GM18868 (cell line): Measurements from ENCODE around the gene PEX7.
"Not testable (repeated sequence)": the region's sequence is repeated elsewhere in the genome, so short reads cannot be mapped to it uniquely, and the experiment has no call there.

Experiments used
- ATAC-seq: cut with Tn5 transposase; IDR thresholded peaks from one replicate; pipeline ENCODE4 v1.9.1; 2021; ENCODE audit warnings: mild to moderate bottlenecking, moderate library complexity; ENCODE audit not compliant: unreplicated experiment

The PEX7 gene, protein sequence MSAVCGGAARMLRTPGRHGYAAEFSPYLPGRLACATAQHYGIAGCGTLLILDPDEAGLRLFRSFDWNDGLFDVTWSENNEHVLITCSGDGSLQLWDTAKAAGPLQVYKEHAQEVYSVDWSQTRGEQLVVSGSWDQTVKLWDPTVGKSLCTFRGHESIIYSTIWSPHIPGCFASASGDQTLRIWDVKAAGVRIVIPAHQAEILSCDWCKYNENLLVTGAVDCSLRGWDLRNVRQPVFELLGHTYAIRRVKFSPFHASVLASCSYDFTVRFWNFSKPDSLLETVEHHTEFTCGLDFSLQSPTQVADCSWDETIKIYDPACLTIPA

DNA sequence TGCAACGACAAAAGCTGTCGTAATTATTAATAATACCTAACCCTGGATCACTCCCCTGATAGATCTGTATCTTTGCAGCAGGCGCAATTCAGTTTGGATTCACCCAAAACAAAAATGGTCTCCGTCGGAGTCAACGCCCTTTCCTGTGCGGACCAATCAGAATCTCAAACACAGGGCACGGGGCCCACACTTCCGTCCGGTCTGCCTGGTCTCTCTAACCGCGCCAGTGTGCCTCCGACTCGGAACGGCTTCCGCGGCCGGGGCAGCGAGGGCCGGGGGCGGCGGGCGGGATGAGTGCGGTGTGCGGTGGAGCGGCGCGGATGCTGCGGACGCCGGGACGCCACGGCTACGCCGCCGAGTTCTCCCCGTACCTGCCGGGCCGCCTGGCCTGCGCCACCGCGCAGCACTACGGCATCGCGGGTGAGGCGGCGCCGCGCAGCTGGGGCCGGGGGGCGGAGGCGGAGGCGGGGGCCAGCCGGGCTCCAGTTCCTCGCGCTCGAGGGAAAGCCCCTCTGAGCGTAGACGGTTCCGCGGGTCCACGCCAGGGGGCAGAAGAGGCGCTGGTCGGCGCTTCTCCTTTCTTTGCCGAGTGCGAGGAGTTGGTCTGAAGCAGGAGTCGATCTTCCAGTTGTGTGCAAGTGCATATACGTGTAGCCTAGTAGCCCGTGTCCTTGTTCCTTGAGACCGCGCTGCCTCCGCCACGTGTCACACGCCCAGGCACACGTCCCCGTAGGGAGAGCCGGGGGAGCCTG is at the start of gene PEX7:
Gene PEX7, plus strand, starts transcription at position 217 of the 752 bp plus-strand sequence. Its CDS starts 74 bp downstream, at position 291.
- ATAC-seq, result peak; percentile 98

DNA sequence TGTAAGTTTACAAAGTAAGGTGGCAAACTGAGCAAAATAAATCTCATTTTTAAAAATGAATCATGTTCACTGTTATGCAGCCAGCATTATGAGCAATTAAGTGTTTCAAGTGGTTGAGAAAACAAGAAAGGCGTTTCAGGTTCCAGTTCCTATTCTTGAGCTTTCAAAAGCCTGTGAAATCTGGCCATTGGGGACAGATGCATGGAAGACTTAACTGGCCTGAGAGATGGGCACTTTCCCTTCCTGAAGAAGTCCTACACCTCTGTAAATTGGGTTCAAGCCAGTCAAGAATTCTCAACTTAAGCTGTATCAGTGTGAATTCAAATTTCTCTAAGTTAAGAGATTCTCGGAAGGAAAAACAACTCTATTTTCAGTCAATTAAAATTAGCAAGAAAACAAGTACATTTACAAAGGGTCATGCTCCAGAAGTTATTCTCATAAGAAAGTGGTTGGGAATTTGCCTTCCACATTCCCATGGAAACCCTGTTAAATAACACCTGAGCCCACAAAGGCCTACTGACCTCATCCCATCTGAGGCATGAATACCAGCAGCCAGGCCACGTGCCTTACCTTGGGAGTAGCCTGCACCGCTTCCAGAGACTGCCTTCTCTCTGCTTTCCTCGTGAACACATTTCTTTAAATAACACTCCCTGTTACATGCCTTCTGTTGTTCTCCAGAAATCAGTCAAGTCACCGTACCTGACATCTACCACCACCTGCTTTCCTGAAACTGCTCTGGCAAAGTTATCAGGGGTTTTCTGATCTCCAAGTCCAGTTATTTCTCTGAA is 49.5 kb upstream of the PEX7 start:
- ATAC-seq, result peak; percentile 62

DNA sequence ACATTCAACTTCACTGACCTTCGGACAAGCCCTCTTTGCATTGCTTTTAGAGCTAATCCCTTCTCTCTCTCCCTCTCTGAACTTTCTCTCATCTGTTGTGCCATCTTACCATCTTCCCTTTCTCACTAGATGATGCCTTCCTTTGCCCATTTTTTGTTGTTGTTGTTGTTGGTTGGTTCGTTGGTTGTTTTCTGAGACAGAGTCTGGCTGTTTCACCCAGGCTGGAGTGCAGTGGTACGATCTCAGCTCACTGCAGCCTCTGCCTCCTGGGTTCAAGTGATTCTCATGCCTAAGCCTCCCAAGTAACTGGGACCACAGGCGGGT is 49.0 kb upstream of the PEX7 start:
- no peak for ATAC-seq

DNA sequence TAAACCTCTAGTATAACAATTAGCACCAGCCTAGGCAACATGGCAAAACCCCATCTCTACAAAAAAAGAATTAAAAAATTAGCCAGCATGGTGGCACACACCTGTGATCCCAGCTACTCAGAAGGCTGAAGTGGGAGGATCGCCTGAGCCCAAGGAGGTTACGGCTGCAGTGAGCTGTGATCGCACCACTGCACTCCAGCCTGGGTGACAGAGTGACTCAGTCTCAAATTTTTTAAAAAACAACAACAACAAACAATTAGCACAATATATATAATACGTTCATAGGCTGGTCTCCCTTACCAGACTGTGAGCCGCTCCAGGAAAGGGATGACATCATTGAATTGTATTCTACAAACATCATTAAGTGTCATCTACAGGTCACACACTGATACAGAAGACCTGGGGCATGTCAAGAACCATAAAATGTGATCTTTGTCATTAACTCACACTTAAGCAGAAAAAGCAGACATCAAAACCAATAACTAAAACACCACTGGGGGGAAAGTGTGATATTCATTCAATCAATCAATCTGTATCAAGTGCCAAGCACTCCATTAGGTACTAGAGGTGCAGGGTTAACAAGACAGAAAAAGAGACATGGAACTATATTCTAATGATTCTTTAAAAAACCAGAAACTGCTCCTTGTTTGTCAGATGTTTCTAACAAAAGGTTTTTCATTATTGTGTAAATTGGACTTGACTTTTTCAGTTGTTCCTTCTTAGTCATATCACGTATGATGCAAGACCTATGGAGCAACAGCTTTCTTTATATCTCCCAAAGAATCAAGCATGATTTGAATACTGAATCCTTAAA is 48.0 kb upstream of the PEX7 start:
- ATAC-seq, result no peak

- no peak for ATAC-seq
Observed at GRCh38 chr6:136775081-136775480, 47.3 kb upstream of the PEX7 start.

DNA sequence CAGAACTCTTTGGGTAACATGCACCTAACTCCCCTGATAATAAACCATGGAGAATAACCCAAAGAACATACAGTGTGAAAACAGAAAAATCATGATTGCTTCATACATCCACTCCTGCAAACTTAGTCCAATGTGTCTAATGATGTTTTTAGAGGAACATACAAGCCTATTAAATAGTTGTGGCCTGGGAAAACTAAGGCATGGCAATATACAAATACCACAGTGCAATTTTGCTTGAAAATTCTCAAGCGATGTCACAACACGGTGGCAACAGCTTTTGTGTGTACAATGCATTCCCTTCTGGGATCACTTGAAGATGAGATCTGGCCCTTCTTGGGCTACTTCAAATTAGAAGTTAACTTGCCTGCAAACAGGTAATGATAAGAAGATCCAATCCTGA is 46.8 kb upstream of the PEX7 start:
- ATAC-seq, result no peak

DNA sequence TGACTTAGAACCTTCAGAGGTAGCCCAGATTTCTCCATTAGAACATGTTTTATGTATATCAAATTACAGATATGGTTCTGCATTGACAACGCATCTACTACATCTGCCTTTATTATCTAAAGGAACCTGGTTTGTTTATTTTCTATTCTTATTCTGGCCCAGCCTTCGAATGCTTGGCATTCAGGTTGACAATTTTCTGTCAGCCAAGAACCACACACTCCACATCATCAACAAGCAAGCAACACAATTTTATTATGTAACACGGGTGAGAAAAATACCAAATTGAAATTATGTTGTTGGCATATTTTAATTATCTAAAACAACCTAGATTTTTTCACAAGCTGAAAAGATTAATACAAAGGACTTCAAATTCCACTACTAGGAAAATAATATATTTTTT is 44.7 kb upstream of the PEX7 start:
- ATAC-seq, result no peak

DNA sequence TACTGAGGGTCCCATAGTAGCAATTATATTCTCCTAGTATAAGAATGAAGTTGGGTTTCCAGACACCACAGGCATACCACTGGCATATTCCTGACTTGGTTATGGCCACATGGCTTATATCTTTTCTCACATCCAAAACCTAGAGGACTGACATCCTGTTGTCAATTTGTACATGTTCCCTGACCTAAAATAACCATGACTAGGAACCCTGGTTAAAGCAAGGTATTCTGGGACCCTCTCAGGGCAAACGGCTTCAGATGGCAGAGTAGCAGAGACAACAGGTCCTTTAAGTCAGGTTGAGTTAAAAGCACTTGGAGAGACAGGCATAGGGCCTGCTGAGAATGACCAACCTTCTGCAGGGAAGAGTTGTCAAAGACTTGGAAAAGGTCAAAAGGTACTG is 42.7 kb upstream of the PEX7 start:
- no peak for ATAC-seq

GRCh38 chr6:136780972-136781371 is 41.4 kb upstream of the PEX7 start:
- ATAC-seq, result no peak

GRCh38 chr6:136782021-136782770 is 40.2 kb upstream of the PEX7 start:
- ATAC-seq, result no peak

DNA sequence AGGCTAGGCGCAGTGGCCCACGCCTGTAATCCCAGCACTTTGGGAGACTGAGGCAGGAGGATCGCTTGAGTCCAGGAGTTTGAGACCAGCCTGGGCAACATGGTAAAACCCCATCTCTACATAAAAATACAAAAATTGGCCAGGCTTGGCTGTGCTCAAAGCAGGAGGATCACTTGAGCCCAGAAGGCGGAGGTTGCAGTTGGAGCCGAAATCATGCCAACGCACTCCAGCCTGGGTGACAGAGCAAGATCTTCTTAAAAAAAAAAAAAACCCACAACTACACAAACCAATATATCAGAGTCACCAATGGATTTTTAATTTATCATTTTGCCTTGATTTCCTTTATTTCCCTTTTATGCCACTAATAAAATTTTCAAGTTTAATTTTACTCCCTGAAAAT is 39.4 kb upstream of the PEX7 start:
- ATAC-seq, result no peak

GRCh38 chr6:136783495-136784270 is 38.7 kb upstream of the PEX7 start:
- peak; percentile 75 for ATAC-seq

GRCh38 chr6:136784271-136784664 is 38.1 kb upstream of the PEX7 start:
- ATAC-seq, result no peak

DNA sequence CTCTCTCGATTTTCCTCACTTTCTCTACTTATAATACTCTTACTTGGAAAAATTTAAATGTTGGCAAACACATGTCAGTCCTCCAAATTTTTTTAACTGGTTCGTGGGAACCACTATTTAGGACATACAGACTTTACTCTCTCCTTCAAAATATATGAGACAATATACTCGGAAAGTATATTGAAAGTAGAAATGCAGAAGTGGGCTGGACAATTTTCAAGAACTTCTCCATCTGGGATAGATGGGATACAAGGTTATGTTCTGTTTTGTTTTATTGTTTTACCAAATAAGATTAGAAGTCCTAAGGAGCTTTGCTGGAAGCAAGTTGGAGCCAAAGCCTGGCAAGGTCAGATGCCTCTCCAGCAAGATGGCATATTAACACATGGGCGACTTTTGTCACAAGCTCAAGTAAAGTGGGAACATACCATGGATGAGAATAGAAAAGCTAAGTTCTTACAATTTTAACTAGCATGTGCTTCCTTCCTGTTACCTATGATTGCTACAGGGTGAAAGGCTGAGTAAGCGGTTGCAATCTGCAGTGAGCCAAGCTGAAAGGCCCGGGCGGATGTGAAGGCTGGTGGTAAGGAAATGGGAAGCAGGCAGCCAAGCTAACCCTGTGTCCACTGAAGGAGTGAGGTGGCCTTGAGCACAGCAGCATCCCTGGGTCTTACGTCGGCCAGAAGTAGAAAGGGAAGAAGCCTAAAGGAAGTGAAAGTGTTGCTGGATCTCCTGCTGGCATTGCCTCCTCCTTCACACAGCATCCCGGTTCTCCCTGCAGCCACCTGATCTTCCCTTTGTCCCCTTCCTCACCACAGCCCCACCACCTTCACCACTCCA is 37.3 kb upstream of the PEX7 start:
- peak; percentile 25 for ATAC-seq

DNA sequence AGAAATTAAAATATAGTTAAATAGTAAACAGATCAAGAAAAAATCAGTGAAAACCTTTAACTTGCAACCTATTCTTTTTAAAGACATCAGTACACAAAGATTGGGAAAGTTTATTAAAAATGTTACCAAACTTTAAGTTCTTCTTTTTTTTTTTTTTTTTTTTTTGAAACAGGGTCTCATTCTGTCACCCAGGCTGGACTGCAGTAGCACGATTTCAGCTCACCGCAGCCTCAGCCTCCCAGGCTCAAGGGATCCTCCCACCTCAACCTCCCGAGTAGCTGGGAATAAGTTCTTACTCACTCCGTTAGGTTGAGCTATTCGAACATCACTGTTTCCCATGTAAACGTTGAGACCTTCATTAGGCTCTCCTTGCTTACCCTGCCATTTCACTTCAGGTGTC is 35.7 kb upstream of the PEX7 start:
- ATAC-seq, result no peak

DNA sequence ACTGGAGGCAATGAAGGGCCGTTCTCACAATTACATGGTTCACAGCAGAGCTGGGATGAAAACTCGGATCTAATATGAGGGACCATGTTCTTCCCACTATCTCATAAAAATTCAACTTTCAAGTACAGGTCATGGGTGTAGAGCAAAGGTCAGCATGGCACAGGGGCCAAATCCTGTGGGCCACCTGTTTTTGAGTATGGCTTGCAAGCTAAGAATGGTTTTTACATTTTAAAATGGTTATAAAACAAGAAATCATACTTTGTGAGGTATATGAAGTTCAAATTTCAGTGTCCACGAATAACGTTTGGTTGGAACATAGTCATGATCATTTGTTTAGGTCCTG is 34.7 kb upstream of the PEX7 start:
- no peak for ATAC-seq

DNA sequence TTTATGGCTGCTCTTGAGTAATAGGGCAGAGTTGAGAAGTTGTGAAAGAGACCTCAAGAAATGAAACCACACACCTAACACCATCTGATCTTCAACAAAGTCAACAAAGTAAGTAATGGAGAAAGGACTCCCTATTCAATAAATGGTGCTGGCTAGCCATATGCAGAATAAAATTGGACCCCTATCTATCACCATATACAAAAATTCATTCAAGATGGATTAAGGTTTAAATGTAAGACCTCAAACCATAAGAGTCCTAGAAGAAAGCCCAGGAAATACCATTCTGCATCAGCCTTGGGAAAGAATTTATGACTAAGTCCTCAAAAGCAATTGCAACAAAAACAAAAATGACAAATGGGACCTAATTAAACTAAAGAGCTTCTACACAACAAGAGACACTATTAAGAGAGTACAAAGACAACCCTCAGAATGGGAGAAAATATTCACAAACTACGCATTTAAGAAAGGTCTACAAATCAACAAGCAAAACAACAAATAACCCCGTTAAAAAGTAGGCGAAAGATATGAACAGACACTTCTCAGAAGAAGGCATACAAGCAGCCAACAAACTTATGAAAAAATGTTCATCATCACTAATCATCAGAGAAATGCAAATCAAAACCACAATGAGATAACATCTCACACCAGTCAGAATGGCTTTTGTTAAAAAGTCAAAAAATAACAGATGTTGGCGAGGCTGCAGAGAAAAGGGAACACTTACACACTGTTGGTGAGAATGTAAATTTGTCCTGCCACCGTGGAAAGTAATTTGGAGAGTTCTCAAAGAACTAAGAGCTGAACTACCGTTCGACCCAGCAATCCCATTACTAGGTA is 34.1 kb upstream of the PEX7 start:
- no peak for ATAC-seq

DNA sequence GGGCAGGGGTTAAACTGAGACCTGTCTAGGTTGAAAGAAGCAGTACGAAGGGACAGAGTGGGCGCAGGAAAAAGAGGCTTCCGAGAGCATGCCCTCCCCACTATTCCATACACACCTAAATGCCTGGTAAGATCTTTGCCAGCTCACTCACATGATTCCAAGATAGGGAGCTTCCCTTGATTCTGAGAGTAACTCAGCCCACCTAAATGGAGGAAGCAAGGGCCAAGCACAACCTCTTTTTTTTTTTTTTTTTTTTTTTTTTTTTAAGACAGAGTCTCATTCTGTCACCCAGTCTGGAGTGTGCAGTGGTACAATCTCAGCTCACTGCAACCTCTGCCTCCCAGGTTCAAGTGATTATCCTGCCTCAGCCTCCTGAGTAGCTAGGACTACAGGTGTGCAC is 33.0 kb upstream of the PEX7 start:
- ATAC-seq, result not testable (repeated sequence)
